Stomach smooth muscle (tissue), 2 donors: ENCODE results near the gene BTF3.
"Not testable (repeated sequence)": the region's sequence is repeated elsewhere in the genome, so short reads cannot be mapped to it uniquely, and the experiment has no call there.

Source experiments
- H3K27ac ChIP-seq: one replicate; pipeline ENCODE4 v1.7.0; 2013; ENCODE audit warnings: mild to moderate bottlenecking, low read length, inconsistent platforms
- H3K27me3 ChIP-seq, 2 donors: one replicate each; pipeline ENCODE4 v1.7.0; 2013; ENCODE audit warnings: low read length in 2 of 2; ENCODE audit not compliant: insufficient read depth in 2 of 2, control insufficient read depth in 1 of 2
- H3K36me3 ChIP-seq, 2 donors: one replicate each; pipeline ENCODE4 v1.7.0; 2013; ENCODE audit warnings: low read length in 2 of 2; ENCODE audit not compliant: control insufficient read depth in 2 of 2, insufficient read depth in 2 of 2
- H3K4me1 ChIP-seq: one replicate; pipeline ENCODE4 v1.7.0; 2013; ENCODE audit warnings: low read length; ENCODE audit not compliant: control insufficient read depth, insufficient read depth
- H3K4me3 ChIP-seq, 2 donors: one replicate each; pipeline ENCODE4 v1.7.0; 2013; ENCODE audit warnings: low read length in 2 of 2
- H3K9ac ChIP-seq, 2 donors: one replicate each; pipeline ENCODE4 v1.7.0; 2013; ENCODE audit warnings: low read length in 2 of 2, mild to moderate bottlenecking in 1 of 2
- H3K9me3 ChIP-seq, 2 donors: one replicate each; pipeline ENCODE4 v1.7.0; 2013; ENCODE audit warnings: low read length in 2 of 2; ENCODE audit not compliant: control insufficient read depth in 2 of 2
- donor health status: healthy.
- donor health status: Pancreatic carcinoma.

Gene BTF3

GRCh38 chr5:73498057-73498992 lies at the start of gene BTF3:
TSS of gene BTF3 (plus strand) at chr5:73498442. CDS start at chr5:73498668, 226 bp downstream.
- peaks cover 15% of the 10 kb centered on the region for H3K4me1 ChIP-seq
- no peaks in the 10 kb centered on the region for H3K27me3 ChIP-seq
- H3K36me3 ChIP-seq = peaks cover 8 to 11% of the 10 kb centered on the region in 2 donors

GRCh38 chr5:73448463-73449136 lies 49.6 kb upstream of the BTF3 start, which contains the start of gene FOXD1:
TSS of gene FOXD1 (minus strand) at chr5:73448777. CDS start at chr5:73448362, 415 bp downstream.
- Histone ChIP-seq H3K4me1 (peaks cover 23% of the 10 kb centered on the region), H3K27ac (no peak within 1 kb of the TSS), H3K27me3 (peaks cover 69 to 91% of the 10 kb centered on the region in 2 donors), H3K36me3 (no peaks in the 10 kb centered on the region), H3K9ac (no peak within 1 kb of the TSS), H3K4me3 (peak within 1 kb of the TSS; percentile 51 to 61), H3K9me3 (no peaks in the 10 kb centered on the region)

More at GRCh38 chr5:73498057-73498992, at the start of gene BTF3:
- peak within 1 kb of the TSS; percentile 78 to 92 for H3K4me3 ChIP-seq
- peak within 1 kb of the TSS; percentile 95 to 97 for H3K9ac ChIP-seq
- H3K9me3 ChIP-seq = no peaks in the 10 kb centered on the region
- peak within 1 kb of the TSS; percentile 88 for H3K27ac ChIP-seq

GRCh38 chr5:73450137-73450536 lies 48.1 kb upstream of the BTF3 start:
- Histone ChIP-seq H3K27ac (no peak overlapping the region), H3K36me3 (no peaks in the 10 kb centered on the region), H3K27me3 (peaks cover 64 to 87% of the 10 kb centered on the region in 2 donors), H3K9me3 (no peaks in the 10 kb centered on the region), H3K4me1 (peaks cover 23% of the 10 kb centered on the region), H3K4me3 (no peak overlapping the region), H3K9ac (no peak overlapping the region)

- H3K27ac ChIP-seq = no peak overlapping the region
- peaks cover 23% of the 10 kb centered on the region for H3K4me1 ChIP-seq
- H3K36me3 ChIP-seq = no peaks in the 10 kb centered on the region
- H3K9me3 ChIP-seq = no peaks in the 10 kb centered on the region
- no peak overlapping the region for H3K4me3 ChIP-seq
- H3K27me3 ChIP-seq = peaks cover 63 to 81% of the 10 kb centered on the region in 2 donors
- H3K9ac ChIP-seq = no peak overlapping the region
Observed at GRCh38 chr5:73450672-73451223, 47.5 kb upstream of the BTF3 start.

GRCh38 chr5:73451224-73452130 lies 46.8 kb upstream of the BTF3 start:
- Histone ChIP-seq H3K36me3 (no peaks in the 10 kb centered on the region), H3K27me3 (peaks cover 61 to 77% of the 10 kb centered on the region in 2 donors), H3K4me1 (peaks cover 23% of the 10 kb centered on the region)

GRCh38 chr5:73452215-73452614 lies 46.0 kb upstream of the BTF3 start:
- H3K9ac ChIP-seq = no peak overlapping the region
- H3K9me3 ChIP-seq = peaks cover 0 to 5% of the 10 kb centered on the region in 2 donors
- H3K27ac ChIP-seq = no peak overlapping the region
- H3K4me1 ChIP-seq = peaks cover 23% of the 10 kb centered on the region
- H3K4me3 ChIP-seq = no peak overlapping the region
- peaks cover 58 to 74% of the 10 kb centered on the region in 2 donors for H3K27me3 ChIP-seq
- H3K36me3 ChIP-seq = no peaks in the 10 kb centered on the region

More at GRCh38 chr5:73451224-73452130, 46.8 kb upstream of the BTF3 start:
- Histone ChIP-seq H3K9ac (no peak overlapping the region), H3K9me3 (peaks cover 0 to 2% of the 10 kb centered on the region in 2 donors), H3K4me3 (peak overlapping the region in 1 of 2 donors; percentile 8), H3K27ac (no peak overlapping the region)

GRCh38 chr5:73454379-73455036 lies 43.7 kb upstream of the BTF3 start:
- H3K9me3 ChIP-seq = peaks cover 0 to 5% of the 10 kb centered on the region in 2 donors
- H3K36me3 ChIP-seq = no peaks in the 10 kb centered on the region
- peaks cover 46 to 56% of the 10 kb centered on the region in 2 donors for H3K27me3 ChIP-seq
- H3K4me1 ChIP-seq = peaks cover 9% of the 10 kb centered on the region
- no peak overlapping the region for H3K4me3 ChIP-seq
- H3K27ac ChIP-seq = no peak overlapping the region
- no peak overlapping the region for H3K9ac ChIP-seq

GRCh38 chr5:73456462-73456861 lies 41.8 kb upstream of the BTF3 start:
- H3K9ac ChIP-seq, H3K4me3 ChIP-seq, H3K27ac ChIP-seq, H3K36me3 ChIP-seq, H3K9me3 ChIP-seq, H3K4me1 ChIP-seq: not testable (repeated sequence)
- peaks cover 32 to 40% of the 10 kb centered on the region in 2 donors for H3K27me3 ChIP-seq

- peaks cover 0 to 5% of the 10 kb centered on the region in 2 donors for H3K9me3 ChIP-seq
- H3K4me3 ChIP-seq = no peak overlapping the region
- H3K27ac ChIP-seq = no peak overlapping the region
- no peak overlapping the region for H3K9ac ChIP-seq
- no peaks in the 10 kb centered on the region for H3K36me3 ChIP-seq
- H3K4me1 ChIP-seq = no peaks in the 10 kb centered on the region
- peaks cover 5 to 12% of the 10 kb centered on the region in 2 donors for H3K27me3 ChIP-seq
Observed at GRCh38 chr5:73459366-73459765, 38.9 kb upstream of the BTF3 start.
